K562 (cell line): ENCODE measurements around the gene TMEM245. TPM values are rescaled to one million over a fixed set of nuclear protein-coding genes. Genes with fewer than 3 reads are reported as not detected.

Experiments used
- ATAC-seq: fragments of 200-7000 bp; cut with Tn5 transposase; 3 replicates; pipeline ENCODE4 v1.9.1; 2020; ENCODE audit warnings: moderate library complexity
- BruUV-seq: library from RNA; stranded (reverse); fragments of 400-500 nt; replicated peaks from 2 replicates; lab custom pipeline; 2021; lab: Mats Ljungman, UMichigan
- CTCF ChIA-PET: fragments of 300-600 bp; formaldehyde crosslinking; extraction: SDS; loops from one replicate; lab custom pipeline; 2021; ENCODE audit warnings: low intra/inter-chr PET ratio; lab: Yijun Ruan, JAX
- POLR2A ChIA-PET: fragments of 300-600, 350-650 bp; sonication (Branson Sonifier 250); formaldehyde crosslinking; extraction: SDS; loops from one replicate; lab custom pipeline; 2021; ENCODE audit warnings: antibody characterized with exemption, inconsistent platforms; lab: Yijun Ruan, JAX
- DNase-seq, 4 experiments: peaks; one replicate each; pipeline versions ENCODE4 v3.0.0 to v3.0.0-alpha.2; 2011 to 2018; ENCODE audit warnings: low spot score in 3 of 4, mixed read lengths in 3 of 4; ENCODE audit errors: extremely low read depth in 1 of 4
- FAIRE-seq: peaks from 2 replicates; lab custom pipeline; 2011; peaks lifted over from hg19 to GRCh38; lab: Jason Lieb, UNC
- H2AFZ ChIP-seq: 2 replicates; pipeline ENCODE4 v1.6.0; 2011; ENCODE audit warnings: low read depth, low read length, control low read depth, inconsistent platforms
- H3K27ac ChIP-seq: fragments of 200-600 bp; 3 replicates; pipeline ENCODE4 v1.8.0; 2011; ENCODE audit warnings: low read depth, mild to moderate bottlenecking, control low read depth, inconsistent platforms, low read length, moderate library complexity, mixed read lengths; ENCODE audit errors: extremely low read depth
- H3K27me3 ChIP-seq, 2 experiments: fragments of 300-600 bp in 1 of 2; 2 replicates in 1 of 2; 3 replicates in 1 of 2; pipeline versions ENCODE4 v1.6.0 to v1.8.0; 2011; ENCODE audit warnings: inconsistent platforms in 2 of 2, low read length in 2 of 2, mild to moderate bottlenecking in 1 of 2, mixed read lengths in 1 of 2, moderate library complexity in 1 of 2; ENCODE audit not compliant: control insufficient read depth in 2 of 2, insufficient read depth in 2 of 2
- H3K36me3 ChIP-seq: fragments of 300-600 bp; 3 replicates; pipeline ENCODE4 v1.8.0; 2011; ENCODE audit warnings: mild to moderate bottlenecking, low read length, inconsistent platforms; ENCODE audit not compliant: control insufficient read depth, insufficient read depth
- H3K4me1 ChIP-seq, 2 experiments: fragments of 200-600 bp in 1 of 2; replicated peaks in 1 of 2; 2 replicates in 1 of 2; 3 replicates in 1 of 2; pipeline versions ENCODE4 v1.5.1 to v1.8.0; 2011; ENCODE audit warnings: inconsistent platforms in 2 of 2, low read length in 2 of 2, mild to moderate bottlenecking in 1 of 2, mixed read lengths in 1 of 2, moderate library complexity in 1 of 2; ENCODE audit not compliant: control insufficient read depth in 2 of 2, insufficient read depth in 2 of 2
- H3K4me2 ChIP-seq: 2 replicates; pipeline ENCODE4 v1.6.1; 2011; ENCODE audit warnings: low read length, control low read depth, inconsistent platforms, mixed read lengths; ENCODE audit not compliant: insufficient read depth
- H3K4me3 ChIP-seq: fragments of 200-600 bp; sonication (generic), shearing (Covaris generic); 2 replicates; pipeline ENCODE4 v1.5.1; 2016; ENCODE audit warnings: control low read depth, inconsistent platforms
- H3K79me2 ChIP-seq: fragments of 200-600 bp; 3 replicates; pipeline ENCODE4 v1.8.0; 2011; ENCODE audit warnings: low read length, inconsistent platforms; ENCODE audit not compliant: control insufficient read depth, insufficient read depth
- H3K9ac ChIP-seq, 2 experiments: 2 replicates each; pipeline versions ENCODE4 v1.6.0 to v1.6.1; 2011; ENCODE audit warnings: low read depth in 2 of 2, low read length in 2 of 2, control low read depth in 1 of 2, inconsistent platforms in 1 of 2, mild to moderate bottlenecking in 1 of 2, mixed read lengths in 1 of 2; ENCODE audit not compliant: insufficient read depth in 1 of 2
- H3K9me1 ChIP-seq: one replicate; pipeline ENCODE4 v1.6.0; 2011; ENCODE audit warnings: inconsistent platforms, mild to moderate bottlenecking, low read length, moderate library complexity; ENCODE audit not compliant: control insufficient read depth, insufficient read depth
- H3K9me3 ChIP-seq: replicated peaks from 2 replicates; pipeline ENCODE4 v1.5.1; 2011; ENCODE audit warnings: low read depth, low read length, inconsistent platforms; ENCODE audit not compliant: control insufficient read depth, insufficient read depth
- H4K20me1 ChIP-seq: replicated peaks from 2 replicates; pipeline ENCODE4 v1.6.1; 2011; ENCODE audit warnings: low read length, inconsistent platforms, mixed read lengths; ENCODE audit not compliant: control insufficient read depth, insufficient read depth
- ELF4 ChIP-seq: fragments of 450-650 bp; formaldehyde crosslinking; IDR thresholded peaks from 2 replicates; pipeline ENCODE4 v1.4.0; 2022; ENCODE audit warnings: missing genetic modification characterization
- FOSL1 ChIP-seq: fragments of 200-800 bp; sonication (Bioruptor generic); conservative IDR thresholded peaks from 2 replicates; pipeline ENCODE4 v1.6.1; 2016; ENCODE audit warnings: missing genetic modification characterization, missing compliant biosample characterization
- FOXA3 ChIP-seq, 2 experiments: fragments of 450-650 bp in 1 of 2; sonication (generic) in 1 of 2; formaldehyde crosslinking; IDR thresholded peaks in 1 of 2; conservative IDR thresholded peaks in 1 of 2; 2 replicates each; pipeline versions ENCODE4 v1.4.0 to v1.8.0; 2020 to 2022; ENCODE audit warnings: mild to moderate bottlenecking in 2 of 2, missing genetic modification reagents in 1 of 2
- TEAD4 ChIP-seq, 2 experiments: sonication (generic) in 1 of 2; formaldehyde crosslinking in 1 of 2; IDR thresholded peaks; 2 replicates each; pipeline versions ENCODE4 v1.6.1 to v1.8.0; 2012 to 2022; ENCODE audit warnings: borderline replicate concordance in 1 of 2, inconsistent platforms in 1 of 2, low read length in 1 of 2, mild to moderate bottlenecking in 1 of 2, missing genetic modification reagents in 1 of 2
- WGBS: fragments of 100-300 bp; shearing (Covaris generic); methylation state at CpG from one replicate; pipeline ENCODE4 v1.1.6; 2016; ENCODE audit warnings: low coverage, mixed read lengths; ENCODE audit not compliant: insufficient coverage; ENCODE audit errors: missing lambda C conversion rate; 5-methylcytosine and 5-hydroxymethylcytosine counted together
- in situ Hi-C: fragments of 300-500 bp; cut with MboI; formaldehyde crosslinking; loops from 4 replicates; pipeline ENCODE4 v1.15.0; 2018; ENCODE audit warnings: inconsistent platforms, mixed read lengths
- intact Hi-C: fragments of 100-400 bp; cut with micrococcal nuclease; formaldehyde crosslinking; loops from 2 replicates; pipeline ENCODE4 v1.14.2; 2022
- polyA plus RNA-seq, 8 experiments: library from polyadenylated mRNA; depleted of rRNA in 4 of 8; stranded (reverse) in 5 of 8; unstranded in 3 of 8; fragments of >200 nt; fragmentation: Nextera tagmentation in 2 of 8; fragmentation: Illumina TruSeq in 1 of 8; extraction: Ambion mirVana in 2 of 8; extraction: Trizol in 1 of 8; gene quantifications; 2 replicates each; pipeline versions ENCODE4 v1.2.1 to v1.2.3, GENCODE V29; 2011 to 2014; ENCODE audit warnings: inconsistent platforms in 1 of 8, missing spikeins in 1 of 8
- total RNA-seq, 7 experiments: library from RNA; depleted of rRNA in 6 of 7; stranded (reverse); fragments of >200 nt in 6 of 7; fragmentation: Illumina TruSeq in 2 of 7; extraction: Trizol in 2 of 7; gene quantifications; 2 replicates each; pipeline versions ENCODE4 v1.2.1 to v1.2.3, GENCODE V29; 2011 to 2021; ENCODE audit warnings: low replicate concordance in 1 of 7

TMEM245 gene
- total and polyA plus RNA-seq, 9 of the 15 experiments (the other 6 are each of a cell fraction or from before 2014, with no cell fraction given), result 8.5 to 43.2 (median 24.3) TPM

DNA sequence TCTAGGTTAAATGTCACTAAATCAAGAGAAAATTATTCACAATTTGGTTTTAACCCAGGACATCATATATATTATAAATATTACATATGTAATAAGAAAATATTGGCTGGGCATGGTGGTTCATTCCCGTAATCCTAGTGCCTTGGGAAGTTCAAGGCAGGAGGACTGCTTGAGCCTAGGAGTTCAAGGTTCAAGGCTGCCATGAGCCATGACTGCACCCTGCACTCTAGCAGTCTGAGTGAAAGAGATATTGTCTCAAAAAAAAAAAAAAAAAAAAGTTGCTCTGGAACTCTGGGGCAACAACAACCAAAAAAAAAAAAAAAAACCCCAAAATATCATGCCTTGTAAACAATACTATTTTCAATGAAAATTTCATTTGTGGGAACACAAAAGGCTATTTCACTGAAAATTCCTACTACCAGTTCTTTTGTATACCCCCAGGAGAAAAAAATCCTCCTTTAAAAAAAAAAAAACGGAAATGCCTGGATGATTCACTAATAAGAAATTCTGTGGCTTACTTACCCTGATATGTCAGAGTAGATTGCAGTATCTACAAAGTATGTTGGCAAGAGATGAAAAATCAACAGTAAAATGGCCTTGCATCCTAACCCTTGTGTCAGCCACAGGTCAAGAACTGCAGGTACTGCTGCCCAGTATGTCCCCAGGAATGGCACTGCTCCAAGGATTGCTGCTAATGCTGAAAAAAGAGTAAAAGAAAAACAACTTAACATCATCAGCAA, 83.9 kb downstream of the TMEM245 start:
- BruUV-seq, result no TSS peak
- in situ Hi-C loops (no loop called here), intact Hi-C loops (no loop called here)
- 81% methylated on average over 2 of the region's 2 CpGs for WGBS
- Histone ChIP-seq H2AFZ (no peak overlapping the region), H3K4me1 (peaks cover 0 to 3% of the 10 kb centered on the region in 2 experiments; a peak in 2 of 5 replicates), H3K27me3 (no peaks in the 10 kb centered on the region), H3K4me3 (no peak overlapping the region), H3K9ac (no peak overlapping the region), H3K9me3 (no peaks in the 10 kb centered on the region), H3K4me2 (no peak overlapping the region), H4K20me1 (no peaks in the 10 kb centered on the region), H3K36me3 (peaks cover 87% of the 10 kb centered on the region), H3K9me1 (no peaks in the 10 kb centered on the region), H3K79me2 (no peaks in the 10 kb centered on the region), H3K27ac (no peak overlapping the region)
- DNase-seq (no peak), ATAC-seq (no peak), FAIRE-seq (no peak)
- CTCF ChIA-PET, result no interaction called here
- POLR2A ChIA-PET, result interaction anchor here (1.0 to 1.8 kb wide), 2 partner anchors 13 to 53 kb away, joined by 3 to 4 read pairs; no protein-coding TSS in a partner anchor
- TF ChIP-seq TEAD4 (IDR thresholded peaks at IDR 0.05; ENCODE audit: low read length) (0 out of 2 replicates have a peak, but pooled peaks have one; percentile 26), TEAD4 (CRISPR knock-in tag; IDR thresholded peaks at IDR 0.05; ENCODE audit: borderline replicate concordance) (no peak), FOSL1 (peak; percentile 75), FOXA3 (CRISPR knock-in tag; conservative IDR thresholded peaks at IDR 0.05 in 1 of 2, IDR thresholded peaks at IDR 0.05 in 1 of 2) (no peak), ELF4 (CRISPR knock-in tag) (no peak)
